Neuronal stem cell (in vitro differentiated cells): Measurements from ENCODE around the gene RAPGEF2.
"Not testable (repeated sequence)": the region's sequence is repeated elsewhere in the genome, so short reads cannot be mapped to it uniquely, and the experiment has no call there.

Experiments used
- DNase-seq: peaks from one replicate; pipeline ENCODE4 v3.0.0-alpha.2; 2013; ENCODE audit warnings: low spot score
- H2AFZ ChIP-seq: one replicate; pipeline ENCODE4 v1.6.1; 2013; ENCODE audit warnings: mild to moderate bottlenecking, low read length, inconsistent platforms
- H2AK5ac ChIP-seq: 2 replicates; pipeline ENCODE4 v1.6.1; 2013; ENCODE audit warnings: low read depth, mild to moderate bottlenecking, inconsistent platforms, low read length, moderate library complexity, mixed read lengths
- H2BK120ac ChIP-seq: 2 replicates; pipeline ENCODE4 v1.6.1; 2013; ENCODE audit warnings: low read depth, mild to moderate bottlenecking, inconsistent platforms, low read length, moderate library complexity, mixed read lengths
- H2BK12ac ChIP-seq: one replicate; pipeline ENCODE4 v1.6.1; 2013; ENCODE audit warnings: low read length, inconsistent platforms
- H2BK15ac ChIP-seq: 2 replicates; pipeline ENCODE4 v1.6.1; 2013; ENCODE audit warnings: mild to moderate bottlenecking, low read length, inconsistent platforms, mixed read lengths
- H2BK5ac ChIP-seq: one replicate; pipeline ENCODE4 v1.6.1; 2013; ENCODE audit warnings: inconsistent platforms, mild to moderate bottlenecking, low read length, moderate library complexity
- H3K14ac ChIP-seq: one replicate; pipeline ENCODE4 v1.6.1; 2013; ENCODE audit warnings: low read length, inconsistent platforms
- H3K18ac ChIP-seq: 2 replicates; pipeline ENCODE4 v1.6.1; 2013; ENCODE audit warnings: low read length, inconsistent platforms
- H3K23ac ChIP-seq: 2 replicates; pipeline ENCODE4 v1.6.1; 2013; ENCODE audit warnings: low read depth, mild to moderate bottlenecking, mixed read lengths, low read length, inconsistent platforms; ENCODE audit not compliant: poor library complexity
- H3K27ac ChIP-seq: replicated peaks from 3 replicates; pipeline ENCODE4 v1.5.1; 2013; ENCODE audit warnings: low read length, inconsistent platforms
- H3K27me3 ChIP-seq, 3 experiments: 2 replicates each; pipeline ENCODE4 v1.6.1; 2013; ENCODE audit warnings: low read length in 3 of 3, mild to moderate bottlenecking in 2 of 3, inconsistent platforms in 1 of 3, low read depth in 1 of 3, mixed read lengths in 1 of 3, moderate library complexity in 1 of 3; ENCODE audit not compliant: control insufficient read depth in 3 of 3, insufficient read depth in 3 of 3
- H3K36me3 ChIP-seq, 2 donors: replicated peaks in 1 of 2; 2 replicates each; pipeline ENCODE4 v1.6.1; 2013; ENCODE audit warnings: low read length in 2 of 2; ENCODE audit not compliant: control insufficient read depth in 2 of 2, insufficient read depth in 2 of 2
- H3K4ac ChIP-seq: 2 replicates; pipeline ENCODE4 v1.6.1; 2013; ENCODE audit warnings: inconsistent platforms, mild to moderate bottlenecking, low read length, moderate library complexity
- H3K4me1 ChIP-seq, 2 donors: 1 replicate in 1 of 2; 2 replicates in 1 of 2; pipeline ENCODE4 v1.6.1; 2013; ENCODE audit warnings: low read length in 2 of 2, low read depth in 1 of 2; ENCODE audit not compliant: control insufficient read depth in 2 of 2, insufficient read depth in 1 of 2
- H3K4me2 ChIP-seq: one replicate; pipeline ENCODE4 v1.6.1; 2013; ENCODE audit warnings: mild to moderate bottlenecking, low read length, inconsistent platforms; ENCODE audit not compliant: insufficient read depth, poor library complexity, severe bottlenecking
- H3K4me3 ChIP-seq, 2 donors: 2 replicates each; pipeline ENCODE4 v1.5.1; 2013; ENCODE audit warnings: low read length in 2 of 2, mild to moderate bottlenecking in 2 of 2, inconsistent platforms in 1 of 2, moderate library complexity in 1 of 2
- H3K79me1 ChIP-seq: one replicate; pipeline ENCODE4 v1.6.1; 2013; ENCODE audit warnings: low read depth, mild to moderate bottlenecking, inconsistent platforms, low read length, moderate library complexity
- H3K9ac ChIP-seq: one replicate; pipeline ENCODE4 v1.6.1; 2013; ENCODE audit warnings: mild to moderate bottlenecking, low read depth, low read length, inconsistent platforms; ENCODE audit not compliant: poor library complexity
- H3K9me3 ChIP-seq, 2 donors: replicated peaks in 1 of 2; 2 replicates each; pipeline versions ENCODE3 to v1.6.1; 2013; ENCODE audit warnings: low read length in 2 of 2, mild to moderate bottlenecking in 2 of 2, inconsistent platforms in 1 of 2, low read depth in 1 of 2, mixed read lengths in 1 of 2, moderate library complexity in 1 of 2; ENCODE audit not compliant: control insufficient read depth in 2 of 2, insufficient read depth in 1 of 2
- H4K8ac ChIP-seq: one replicate; pipeline ENCODE4 v1.6.1; 2013; ENCODE audit warnings: low read depth, mild to moderate bottlenecking, inconsistent platforms, low read length, moderate library complexity
- H4K91ac ChIP-seq: one replicate; pipeline ENCODE4 v1.6.1; 2013; ENCODE audit warnings: low read length, low read depth, mild to moderate bottlenecking, inconsistent platforms; ENCODE audit not compliant: poor library complexity
- WGBS, 2 donors: extraction: QIAGEN DNeasy Blood & Tissue Kit; methylation state at CpG; one replicate each; pipeline ENCODE4 v1.1.7; 2013; ENCODE audit warnings: missing lambda C conversion rate in 2 of 2, mixed read lengths in 1 of 2; ENCODE audit not compliant: insufficient read length in 2 of 2, insufficient replicate concordance in 1 of 2; ENCODE audit errors: extremely low coverage in 2 of 2; 5-methylcytosine and 5-hydroxymethylcytosine counted together

The RAPGEF2 gene

DNA sequence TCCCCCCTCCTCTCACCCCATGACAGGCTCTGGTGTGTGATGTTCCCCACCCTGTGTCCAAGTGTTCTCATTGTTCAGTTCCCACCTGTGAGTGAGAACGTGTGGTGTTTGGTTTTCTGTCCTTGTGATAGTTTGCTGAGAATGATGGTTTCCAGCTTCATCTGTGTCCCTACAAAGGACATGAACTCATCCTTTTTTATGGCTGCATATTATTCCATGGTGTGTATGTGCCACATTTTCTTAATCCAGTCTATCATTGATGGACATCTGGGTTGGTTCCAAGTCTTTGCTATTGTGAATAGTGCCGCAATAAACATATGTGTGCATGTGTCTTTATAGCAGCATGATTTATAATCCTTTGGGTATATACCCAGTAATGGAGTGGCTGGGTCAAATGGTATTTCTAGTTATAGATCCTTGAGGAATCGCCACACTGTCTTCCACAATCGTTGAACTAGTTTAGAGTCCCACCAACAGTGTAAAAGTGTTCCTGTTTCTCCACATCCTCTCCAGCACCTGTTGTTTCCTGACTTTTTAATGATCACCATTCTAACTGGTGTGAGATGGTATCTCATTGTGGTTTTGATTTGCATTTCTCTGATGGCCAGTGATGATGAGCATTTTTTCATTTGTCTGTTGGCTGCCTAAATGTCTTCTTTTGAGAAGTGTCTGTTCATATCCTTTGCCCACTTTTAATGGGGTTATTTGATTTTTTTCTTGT lies 81.2 kb downstream of the RAPGEF2 start:
- not testable (repeated sequence) for H3K14ac ChIP-seq, H3K4ac ChIP-seq, H3K9me3 ChIP-seq, H2BK15ac ChIP-seq, H3K27me3 ChIP-seq, H3K4me1 ChIP-seq, H3K18ac ChIP-seq, H2AK5ac ChIP-seq, H2BK120ac ChIP-seq, H3K36me3 ChIP-seq, H3K27ac ChIP-seq, H3K9ac ChIP-seq, H3K79me1 ChIP-seq, H3K4me3 ChIP-seq, H3K4me2 ChIP-seq, H2BK12ac ChIP-seq, H2BK5ac ChIP-seq, DNase-seq, H4K8ac ChIP-seq, H3K23ac ChIP-seq, H2AFZ ChIP-seq, H4K91ac ChIP-seq
- no CpG with 5 or more reads among the region's 4 CpGs for WGBS, 2 donors

DNA sequence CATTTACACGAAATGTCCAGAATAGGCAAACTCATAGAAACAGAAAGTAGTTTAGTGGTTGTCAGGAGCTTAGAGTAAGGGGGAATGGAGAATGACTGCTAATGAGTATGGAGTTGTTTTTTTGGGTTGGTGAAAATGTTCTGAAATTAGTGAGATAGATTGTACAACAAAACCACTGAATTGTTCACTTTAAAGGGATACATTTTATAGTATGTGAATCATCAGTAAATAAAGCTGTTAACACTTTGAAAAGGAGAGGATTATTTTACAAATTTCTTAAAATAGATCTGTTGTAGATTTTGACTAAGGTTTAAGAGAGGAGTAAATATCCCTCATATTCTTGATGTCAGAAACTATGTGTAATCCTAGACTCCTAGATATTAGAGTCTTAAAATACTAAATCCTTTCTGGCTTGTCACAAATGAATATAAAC lies 82.7 kb downstream of the RAPGEF2 start:
- no peak overlapping the region for H3K4me3 ChIP-seq
- no peak overlapping the region for H4K8ac ChIP-seq
- no peak overlapping the region for H3K4me2 ChIP-seq
- no peaks in the 10 kb centered on the region for H3K27me3 ChIP-seq
- DNase-seq: no peak
- H3K18ac ChIP-seq: no peak overlapping the region
- no peak overlapping the region for H4K91ac ChIP-seq
- H3K23ac ChIP-seq: no peak overlapping the region
- H2BK120ac ChIP-seq: no peak overlapping the region
- WGBS, 2 donors: no CpG with 5 or more reads among the region's 1 CpG
- H3K14ac ChIP-seq: no peak overlapping the region
- H3K27ac ChIP-seq: no peak overlapping the region
- no peaks in the 10 kb centered on the region for H3K36me3 ChIP-seq
- H2BK12ac ChIP-seq: no peak overlapping the region
- H3K4me1 ChIP-seq: no peaks in the 10 kb centered on the region
- H3K4ac ChIP-seq: no peak overlapping the region
- no peak overlapping the region for H2AFZ ChIP-seq
- H3K9me3 ChIP-seq: no peaks in the 10 kb centered on the region
- H3K9ac ChIP-seq: no peak overlapping the region
- no peak overlapping the region for H2BK15ac ChIP-seq
- H3K79me1 ChIP-seq: no peaks in the 10 kb centered on the region
- H2BK5ac ChIP-seq: no peak overlapping the region
- H2AK5ac ChIP-seq: no peak overlapping the region

DNA sequence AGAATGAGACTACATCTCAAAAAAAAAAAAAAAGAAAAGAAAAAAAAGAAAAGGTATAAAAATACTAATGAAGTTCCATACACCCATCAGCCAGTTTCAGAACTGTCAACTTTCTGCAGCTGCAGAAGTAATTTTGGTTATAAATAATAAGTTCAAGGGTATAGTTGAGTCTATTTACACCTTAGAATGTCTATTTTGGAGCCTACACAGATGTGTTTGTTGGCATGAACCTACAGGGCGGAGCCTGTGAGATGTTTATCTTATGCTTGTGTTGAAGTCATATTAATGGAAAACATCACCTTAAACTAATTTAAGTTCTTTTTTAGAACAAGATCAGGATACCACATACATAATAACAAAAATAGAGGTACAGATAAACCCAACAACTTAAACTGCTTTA lies 85.8 kb downstream of the RAPGEF2 start:
- H2BK12ac ChIP-seq: no peak overlapping the region
- H3K9ac ChIP-seq: no peak overlapping the region
- H2BK15ac ChIP-seq: no peak overlapping the region
- H3K36me3 ChIP-seq: no peaks in the 10 kb centered on the region
- no peak overlapping the region for H3K14ac ChIP-seq
- H3K4me1 ChIP-seq: no peaks in the 10 kb centered on the region
- no peaks in the 10 kb centered on the region for H3K27me3 ChIP-seq
- no peak overlapping the region for H3K4me2 ChIP-seq
- no peaks in the 10 kb centered on the region for H3K79me1 ChIP-seq
- no peak overlapping the region for H2AFZ ChIP-seq
- H3K23ac ChIP-seq: no peak overlapping the region
- H3K4ac ChIP-seq: no peak overlapping the region
- DNase-seq: no peak
- H2BK120ac ChIP-seq: no peak overlapping the region
- no peak overlapping the region for H2BK5ac ChIP-seq
- no peak overlapping the region for H3K4me3 ChIP-seq
- H4K8ac ChIP-seq: no peak overlapping the region
- H3K27ac ChIP-seq: no peak overlapping the region
- no peak overlapping the region for H3K18ac ChIP-seq
- H4K91ac ChIP-seq: no peak overlapping the region
- H2AK5ac ChIP-seq: no peak overlapping the region
- no CpG with 5 or more reads among the region's 1 CpG for WGBS, 2 donors
- H3K9me3 ChIP-seq: no peaks in the 10 kb centered on the region

DNA sequence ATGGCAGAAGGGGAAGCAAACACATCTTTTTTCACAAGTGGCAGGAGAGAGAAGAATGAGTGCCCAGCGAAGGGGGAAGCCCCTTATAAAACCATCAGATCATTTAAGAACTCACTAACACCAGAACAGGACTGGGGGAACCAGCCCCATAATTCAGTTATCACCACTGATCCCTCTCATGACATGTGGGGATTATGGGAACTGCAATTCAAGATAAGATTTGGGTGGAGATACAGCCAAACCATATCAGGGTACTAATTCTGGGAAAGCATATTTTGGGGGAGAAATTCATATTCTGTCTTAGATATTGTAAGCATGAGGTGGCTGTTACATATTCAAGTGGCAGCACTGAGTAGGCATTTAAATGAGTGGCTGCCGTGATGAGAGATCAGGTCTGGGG lies 87.8 kb downstream of the RAPGEF2 start:
- H2BK120ac ChIP-seq: no peak overlapping the region
- H2AFZ ChIP-seq: no peak overlapping the region
- H3K27me3 ChIP-seq: no peaks in the 10 kb centered on the region
- no CpG with 5 or more reads among the region's 2 CpGs for WGBS, 2 donors
- H2BK12ac ChIP-seq: no peak overlapping the region
- no peak overlapping the region for H2BK15ac ChIP-seq
- no peak overlapping the region for H3K4me2 ChIP-seq
- no peaks in the 10 kb centered on the region for H3K9me3 ChIP-seq
- H3K14ac ChIP-seq: no peak overlapping the region
- peaks cover 2 to 6% of the 10 kb centered on the region in 2 donors for H3K36me3 ChIP-seq
- H3K4ac ChIP-seq: no peak overlapping the region
- H3K27ac ChIP-seq: no peak overlapping the region
- no peaks in the 10 kb centered on the region for H3K79me1 ChIP-seq
- no peak overlapping the region for H3K9ac ChIP-seq
- no peak overlapping the region for H3K23ac ChIP-seq
- H2BK5ac ChIP-seq: no peak overlapping the region
- no peak for DNase-seq
- H4K8ac ChIP-seq: no peak overlapping the region
- no peaks in the 10 kb centered on the region for H3K4me1 ChIP-seq
- no peak overlapping the region for H4K91ac ChIP-seq
- no peak overlapping the region for H3K18ac ChIP-seq
- H2AK5ac ChIP-seq: no peak overlapping the region
- no peak overlapping the region for H3K4me3 ChIP-seq
